Mesendoderm (in vitro differentiated cells): ENCODE data around the gene ANKIB1.

Experiments used
- DNase-seq: peaks from one replicate; pipeline ENCODE4 v3.0.0; 2013
- H2AK5ac ChIP-seq: 2 replicates; pipeline ENCODE4 v1.6.1; 2013; ENCODE audit warnings: low read length, inconsistent platforms
- H2BK120ac ChIP-seq: 2 replicates; pipeline ENCODE4 v1.6.1; 2013; ENCODE audit warnings: low read depth, mild to moderate bottlenecking, low read length, moderate library complexity, mixed read lengths
- H2BK15ac ChIP-seq: replicated peaks from 2 replicates; pipeline ENCODE4 v1.6.1; 2013; ENCODE audit warnings: low read depth, mild to moderate bottlenecking, moderate library complexity
- H2BK5ac ChIP-seq: 2 replicates; pipeline ENCODE4 v1.6.1; 2013; ENCODE audit warnings: low read length, inconsistent platforms
- H3K18ac ChIP-seq: 2 replicates; pipeline ENCODE4 v1.6.1; 2013; ENCODE audit warnings: mild to moderate bottlenecking, low read length, mixed read lengths
- H3K23ac ChIP-seq: one replicate; pipeline ENCODE4 v1.6.1; 2013; ENCODE audit warnings: low read length
- H3K27ac ChIP-seq: 2 replicates; pipeline ENCODE4 v1.5.1; 2013; ENCODE audit warnings: low read depth, mild to moderate bottlenecking, inconsistent platforms, low read length, moderate library complexity
- H3K27me3 ChIP-seq: 2 replicates; pipeline ENCODE4 v1.6.1; 2013; ENCODE audit warnings: low read length, control low read depth, mild to moderate bottlenecking, inconsistent platforms; ENCODE audit not compliant: insufficient read depth, poor library complexity
- H3K36me3 ChIP-seq: 2 replicates; pipeline ENCODE4 v1.6.1; 2013; ENCODE audit warnings: low read length, inconsistent platforms; ENCODE audit not compliant: control insufficient read depth, insufficient read depth
- H3K4ac ChIP-seq: one replicate; pipeline ENCODE4 v1.6.1; 2013; ENCODE audit warnings: low read depth, mild to moderate bottlenecking, low read length, moderate library complexity
- H3K4me1 ChIP-seq: 2 replicates; pipeline ENCODE4 v1.6.1; 2013; ENCODE audit warnings: low read depth, low read length, inconsistent platforms; ENCODE audit not compliant: control insufficient read depth
- H3K4me2 ChIP-seq: 2 replicates; pipeline ENCODE4 v1.6.1; 2013; ENCODE audit warnings: low read length
- H3K4me3 ChIP-seq: 2 replicates; pipeline ENCODE4 v1.5.1; 2013; ENCODE audit warnings: mild to moderate bottlenecking, low read length
- H3K56ac ChIP-seq: one replicate; pipeline ENCODE4 v1.6.1; 2013; ENCODE audit warnings: low read length
- H3K79me1 ChIP-seq: 2 replicates; pipeline ENCODE4 v1.6.1; 2013; ENCODE audit warnings: low read length, inconsistent platforms
- H3K79me2 ChIP-seq: 2 replicates; pipeline ENCODE4 v1.6.1; 2013; ENCODE audit warnings: mild to moderate bottlenecking, low read length; ENCODE audit not compliant: control insufficient read depth, insufficient read depth
- H3K9ac ChIP-seq: 2 replicates; pipeline ENCODE4 v1.6.1; 2013; ENCODE audit warnings: low read length, inconsistent platforms
- H4K5ac ChIP-seq: one replicate; pipeline ENCODE4 v1.6.1; 2013; ENCODE audit warnings: low read length
- H4K8ac ChIP-seq: one replicate; pipeline ENCODE4 v1.6.1; 2013; ENCODE audit warnings: low read depth, mild to moderate bottlenecking, control low read depth, low read length, moderate library complexity
- WGBS: extraction: QIAGEN DNeasy Blood & Tissue Kit; methylation state at CpG from one replicate; pipeline ENCODE4 v1.1.7; 2013; ENCODE audit warnings: low lambda C conversion rate, missing lambda C conversion rate; ENCODE audit not compliant: insufficient coverage; ENCODE audit errors: extremely low coverage; 5-methylcytosine and 5-hydroxymethylcytosine counted together

The ANKIB1 gene

GRCh38 chr7:92335574-92335973 lies 89.8 kb downstream of the ANKIB1 start:
- DNase-seq, result no peak
- no peaks in the 10 kb centered on the region for H3K36me3 ChIP-seq
- H2BK120ac ChIP-seq, result no peak overlapping the region
- H3K79me2 ChIP-seq, result no peaks in the 10 kb centered on the region
- H3K56ac ChIP-seq, result no peak overlapping the region
- no peak overlapping the region for H4K8ac ChIP-seq
- H2AK5ac ChIP-seq, result no peak overlapping the region
- H2BK5ac ChIP-seq, result no peak overlapping the region
- H3K27me3 ChIP-seq, result no peaks in the 10 kb centered on the region
- H4K5ac ChIP-seq, result no peak overlapping the region
- no peaks in the 10 kb centered on the region for H3K4me1 ChIP-seq
- H3K79me1 ChIP-seq, result no peaks in the 10 kb centered on the region
- no peak overlapping the region for H3K27ac ChIP-seq
- H3K4me3 ChIP-seq, result no peak overlapping the region
- H3K4ac ChIP-seq, result no peak overlapping the region
- H3K18ac ChIP-seq, result no peak overlapping the region
- H2BK15ac ChIP-seq, result no peak overlapping the region
- no peak overlapping the region for H3K9ac ChIP-seq
- H3K23ac ChIP-seq, result no peak overlapping the region
- no peak overlapping the region for H3K4me2 ChIP-seq

GRCh38 chr7:92336662-92337340 lies 91.0 kb downstream of the ANKIB1 start:
- no peaks in the 10 kb centered on the region for H3K27me3 ChIP-seq
- no peak for DNase-seq
- H3K27ac ChIP-seq, result no peak overlapping the region
- no peak overlapping the region for H2BK15ac ChIP-seq
- no peaks in the 10 kb centered on the region for H3K36me3 ChIP-seq
- no peak overlapping the region for H3K4ac ChIP-seq
- H3K56ac ChIP-seq, result no peak overlapping the region
- H3K4me2 ChIP-seq, result no peak overlapping the region
- no peaks in the 10 kb centered on the region for H3K79me1 ChIP-seq
- no peaks in the 10 kb centered on the region for H3K79me2 ChIP-seq
- no peak overlapping the region for H3K18ac ChIP-seq
- H2BK120ac ChIP-seq, result peak overlapping the region; percentile 28
- H3K9ac ChIP-seq, result no peak overlapping the region
- no peak overlapping the region for H2AK5ac ChIP-seq
- no peak overlapping the region for H2BK5ac ChIP-seq
- H4K5ac ChIP-seq, result no peak overlapping the region
- no CpG with 5 or more reads among the region's 2 CpGs for WGBS
- H3K4me1 ChIP-seq, result no peaks in the 10 kb centered on the region
- no peak overlapping the region for H3K4me3 ChIP-seq
- H4K8ac ChIP-seq, result no peak overlapping the region
- no peak overlapping the region for H3K23ac ChIP-seq

GRCh38 chr7:92340016-92340415 lies 94.2 kb downstream of the ANKIB1 start:
- Histone ChIP-seq H3K79me1 (no peaks in the 10 kb centered on the region), H3K4ac (no peak overlapping the region), H4K5ac (no peak overlapping the region), H2BK120ac (no peak overlapping the region), H3K23ac (no peak overlapping the region), H3K27me3 (no peaks in the 10 kb centered on the region), H3K36me3 (no peaks in the 10 kb centered on the region), H2AK5ac (no peak overlapping the region), H3K79me2 (no peaks in the 10 kb centered on the region), H3K18ac (no peak overlapping the region), H3K27ac (no peak overlapping the region), H3K4me2 (no peak overlapping the region), H3K9ac (no peak overlapping the region), H3K4me3 (no peak overlapping the region), H3K4me1 (no peaks in the 10 kb centered on the region), H2BK15ac (no peak overlapping the region), H2BK5ac (no peak overlapping the region), H4K8ac (no peak overlapping the region), H3K56ac (no peak overlapping the region)
- no CpG with 5 or more reads among the region's 1 CpG for WGBS
- no peak for DNase-seq

- Histone ChIP-seq H3K79me2 (no peaks in the 10 kb centered on the region), H4K8ac (no peak overlapping the region), H3K4ac (no peak overlapping the region), H3K4me1 (no peaks in the 10 kb centered on the region), H2AK5ac (no peak overlapping the region), H3K23ac (no peak overlapping the region), H2BK15ac (no peak overlapping the region), H3K56ac (no peak overlapping the region), H3K27me3 (no peaks in the 10 kb centered on the region), H4K5ac (no peak overlapping the region), H3K4me2 (no peak overlapping the region), H3K9ac (no peak overlapping the region), H2BK5ac (no peak overlapping the region), H2BK120ac (no peak overlapping the region), H3K36me3 (no peaks in the 10 kb centered on the region), H3K18ac (no peak overlapping the region), H3K79me1 (no peaks in the 10 kb centered on the region), H3K27ac (no peak overlapping the region), H3K4me3 (no peak overlapping the region)
- WGBS, result no CpG with 5 or more reads among the region's 3 CpGs
- DNase-seq, result no peak
Observed at GRCh38 chr7:92343714-92344113, 97.9 kb downstream of the ANKIB1 start.

- H4K5ac ChIP-seq, result no peak overlapping the region
- H3K18ac ChIP-seq, result no peak overlapping the region
- H3K79me1 ChIP-seq, result no peaks in the 10 kb centered on the region
- no peaks in the 10 kb centered on the region for H3K4me1 ChIP-seq
- H3K4me2 ChIP-seq, result no peak overlapping the region
- no peak overlapping the region for H2AK5ac ChIP-seq
- no peaks in the 10 kb centered on the region for H3K36me3 ChIP-seq
- H2BK5ac ChIP-seq, result no peak overlapping the region
- H3K27me3 ChIP-seq, result no peaks in the 10 kb centered on the region
- H3K79me2 ChIP-seq, result no peaks in the 10 kb centered on the region
- H4K8ac ChIP-seq, result no peak overlapping the region
- H3K9ac ChIP-seq, result no peak overlapping the region
- no peak overlapping the region for H2BK15ac ChIP-seq
- H3K56ac ChIP-seq, result no peak overlapping the region
- H2BK120ac ChIP-seq, result no peak overlapping the region
- no peak overlapping the region for H3K4ac ChIP-seq
- DNase-seq, result no peak
- H3K4me3 ChIP-seq, result no peak overlapping the region
- no peak overlapping the region for H3K23ac ChIP-seq
- H3K27ac ChIP-seq, result no peak overlapping the region
Observed at GRCh38 chr7:92352009-92352408, 106.2 kb downstream of the ANKIB1 start.

- WGBS, result no CpG with 5 or more reads among the region's 1 CpG
- H3K27ac ChIP-seq, result no peak overlapping the region
- H3K4me3 ChIP-seq, result no peak overlapping the region
- H4K8ac ChIP-seq, result no peak overlapping the region
- H3K36me3 ChIP-seq, result no peaks in the 10 kb centered on the region
- H3K56ac ChIP-seq, result no peak overlapping the region
- no peak overlapping the region for H3K18ac ChIP-seq
- no peak overlapping the region for H2BK15ac ChIP-seq
- H3K4me2 ChIP-seq, result no peak overlapping the region
- H2AK5ac ChIP-seq, result no peak overlapping the region
- H3K79me2 ChIP-seq, result no peaks in the 10 kb centered on the region
- no peak for DNase-seq
- no peaks in the 10 kb centered on the region for H3K79me1 ChIP-seq
- no peak overlapping the region for H3K9ac ChIP-seq
- no peak overlapping the region for H2BK120ac ChIP-seq
- no peaks in the 10 kb centered on the region for H3K27me3 ChIP-seq
- no peak overlapping the region for H2BK5ac ChIP-seq
- no peak overlapping the region for H3K23ac ChIP-seq
- H3K4me1 ChIP-seq, result no peaks in the 10 kb centered on the region
- no peak overlapping the region for H4K5ac ChIP-seq
- no peak overlapping the region for H3K4ac ChIP-seq
Observed at GRCh38 chr7:92354214-92354613, 108.4 kb downstream of the ANKIB1 start.
